Measurements from ENCODE around the gene PPP1R3C.

DNA sequence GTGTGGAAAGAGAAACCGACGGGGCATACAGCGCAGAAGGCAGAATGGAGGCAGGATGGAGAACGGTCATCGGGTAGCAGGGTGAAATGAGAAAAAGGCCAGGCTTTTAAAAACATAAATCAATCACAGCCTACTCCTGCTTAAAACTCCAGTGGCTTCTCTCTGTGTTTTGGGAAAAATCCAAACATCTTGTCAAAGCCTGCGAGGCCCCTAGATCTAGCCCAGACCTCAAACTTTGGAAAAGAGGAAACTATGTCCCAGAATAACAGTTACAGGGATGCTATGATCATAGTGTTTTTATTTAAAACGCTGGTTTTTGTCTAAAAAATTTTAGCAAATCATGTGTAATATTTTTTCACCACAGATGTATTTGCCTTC is 41.1 kb downstream of the PPP1R3C start:
- no peak for TF ChIP-seq POLR2A (IDR thresholded peaks at IDR 0.05)
- TF ChIP-seq, protein P1, sequence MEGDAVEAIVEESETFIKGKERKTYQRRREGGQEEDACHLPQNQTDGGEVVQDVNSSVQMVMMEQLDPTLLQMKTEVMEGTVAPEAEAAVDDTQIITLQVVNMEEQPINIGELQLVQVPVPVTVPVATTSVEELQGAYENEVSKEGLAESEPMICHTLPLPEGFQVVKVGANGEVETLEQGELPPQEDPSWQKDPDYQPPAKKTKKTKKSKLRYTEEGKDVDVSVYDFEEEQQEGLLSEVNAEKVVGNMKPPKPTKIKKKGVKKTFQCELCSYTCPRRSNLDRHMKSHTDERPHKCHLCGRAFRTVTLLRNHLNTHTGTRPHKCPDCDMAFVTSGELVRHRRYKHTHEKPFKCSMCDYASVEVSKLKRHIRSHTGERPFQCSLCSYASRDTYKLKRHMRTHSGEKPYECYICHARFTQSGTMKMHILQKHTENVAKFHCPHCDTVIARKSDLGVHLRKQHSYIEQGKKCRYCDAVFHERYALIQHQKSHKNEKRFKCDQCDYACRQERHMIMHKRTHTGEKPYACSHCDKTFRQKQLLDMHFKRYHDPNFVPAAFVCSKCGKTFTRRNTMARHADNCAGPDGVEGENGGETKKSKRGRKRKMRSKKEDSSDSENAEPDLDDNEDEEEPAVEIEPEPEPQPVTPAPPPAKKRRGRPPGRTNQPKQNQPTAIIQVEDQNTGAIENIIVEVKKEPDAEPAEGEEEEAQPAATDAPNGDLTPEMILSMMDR (IDR thresholded peaks at IDR 0.05), result no peak

Data from lower leg skin (tissue), 3 donors.